Measurements from ENCODE around the gene CHID1.

- TF ChIP-seq EP300 (IDR thresholded peaks at IDR 0.05; ENCODE audit: borderline replicate concordance) (no peak), CREB1 (IDR thresholded peaks at IDR 0.05; ENCODE audit: low read depth) (no peak), TEAD4 (IDR thresholded peaks at IDR 0.05) (no peak), USF1 (IDR thresholded peaks at IDR 0.05) (no peak), MAX (IDR thresholded peaks at IDR 0.05) (no peak), NFIC (IDR thresholded peaks at IDR 0.05) (no peak), TCF12 (IDR thresholded peaks at IDR 0.05; ENCODE audit: low read depth) (no peak)
Measured at GRCh38 chr11:909406-909805, 1.2 kb downstream of the CHID1 start.
